ENCODE data around the gene TFCP2.

TFCP2 gene

DNA sequence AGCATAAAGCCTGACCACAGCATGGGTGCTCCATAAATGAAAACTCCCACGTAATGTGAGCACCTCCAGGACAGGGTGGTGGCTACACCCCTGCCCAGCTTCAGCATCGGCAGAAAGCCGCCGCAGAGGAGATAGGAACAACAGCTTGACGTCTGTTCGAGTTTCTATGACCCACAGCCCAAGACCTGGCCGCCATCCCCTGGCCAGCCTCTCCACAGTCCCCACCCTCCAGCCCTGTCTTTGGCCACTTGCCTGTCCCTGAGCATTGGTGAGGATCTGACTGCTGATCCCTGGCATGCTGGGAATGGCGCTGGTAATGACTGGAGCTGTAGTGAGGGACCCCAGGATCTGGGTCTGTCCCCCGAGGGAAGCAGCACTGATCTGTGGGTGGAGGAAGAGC lies 23.6 kb upstream of the TFCP2 start:
- no peak for DNase-seq

GRCh38 chr12:51195841-51196240 lies 22.9 kb upstream of the TFCP2 start:
- DNase-seq, result no peak

DNA sequence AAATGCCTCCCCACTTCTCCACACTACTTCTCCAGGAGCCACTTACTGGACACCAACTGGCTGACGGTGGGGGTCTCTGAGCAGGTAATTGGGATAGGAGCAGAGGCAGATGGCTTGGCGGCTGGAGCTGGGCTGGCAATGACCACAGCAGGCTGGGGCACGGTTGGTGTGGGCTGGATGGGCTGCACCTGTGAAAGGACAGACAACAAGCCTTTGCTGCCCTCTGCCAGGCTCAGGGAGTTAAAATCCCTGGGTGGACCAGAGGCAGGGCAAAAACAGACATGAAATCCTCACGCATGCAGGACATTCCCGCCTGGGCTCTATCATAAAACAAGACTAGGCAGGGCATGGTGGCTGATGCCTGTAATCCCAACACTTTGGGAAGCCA lies 19.3 kb upstream of the TFCP2 start:
- DNase-seq, result no peak

DNA sequence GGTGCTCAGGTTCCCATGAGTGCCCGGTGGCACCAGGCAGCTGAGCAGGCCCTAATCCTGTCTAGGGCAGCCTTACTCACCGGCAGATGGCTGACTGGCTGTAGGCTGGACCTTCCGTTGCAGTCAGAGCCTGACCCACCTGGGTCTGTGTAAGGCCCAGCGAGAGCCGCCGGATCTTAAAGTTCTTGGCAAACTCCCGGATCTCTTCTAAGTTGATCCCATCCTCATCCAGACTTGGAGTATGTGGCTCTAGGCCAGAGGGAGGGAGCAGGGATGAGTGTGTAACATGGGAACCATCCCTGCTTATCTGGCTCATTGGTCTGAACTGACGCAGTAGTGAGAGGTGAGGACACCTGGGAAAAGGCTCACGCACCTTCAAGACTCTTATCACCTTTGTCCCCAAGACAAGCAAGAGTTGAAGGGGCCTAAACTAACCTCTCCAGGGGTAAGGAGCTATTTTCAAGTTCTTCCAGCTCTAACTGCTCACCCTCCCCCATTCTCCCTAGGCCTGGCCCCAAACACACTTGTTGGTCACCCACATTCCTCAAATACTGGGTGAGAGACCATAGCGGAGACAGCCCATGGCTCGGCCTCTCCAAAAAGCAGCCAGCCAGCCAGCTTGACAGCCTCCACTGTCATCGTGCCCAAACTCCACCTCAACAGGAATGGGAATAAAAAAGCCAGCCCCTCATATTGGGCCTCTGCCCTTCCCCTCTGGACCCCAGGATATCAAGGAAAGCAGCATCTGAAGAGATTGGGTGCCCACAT lies 18.8 kb upstream of the TFCP2 start:
- no peak for DNase-seq

GRCh38 chr12:51190820-51191219 lies 17.9 kb upstream of the TFCP2 start:
- DNase-seq, result no peak

DNA sequence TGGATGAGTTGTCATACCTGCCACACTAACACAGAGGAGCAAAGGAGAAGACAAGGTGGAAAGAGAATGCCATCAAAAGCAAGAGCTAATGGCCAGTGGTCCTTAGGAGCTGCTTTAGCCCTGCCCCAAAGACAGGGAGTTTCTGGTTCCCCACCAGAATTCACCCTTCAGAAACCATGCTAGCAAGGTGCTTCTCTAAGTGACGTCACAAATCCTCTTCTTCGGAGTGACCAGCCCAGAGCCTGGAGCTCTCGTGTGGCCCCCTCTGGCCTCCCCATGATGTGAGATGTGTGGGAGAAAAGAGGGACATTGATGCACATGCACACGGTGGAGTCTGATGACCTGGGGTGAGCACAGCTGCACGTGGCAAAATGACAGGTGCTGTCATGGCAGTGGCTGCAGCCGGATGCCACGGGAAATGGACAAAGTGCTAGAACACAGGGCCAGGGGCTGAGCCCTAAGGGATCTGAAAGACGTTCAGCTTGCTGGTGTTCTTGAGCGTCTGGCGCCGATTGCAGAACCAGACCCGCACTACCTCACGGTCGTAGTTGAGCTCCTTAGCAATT lies 16.9 kb upstream of the TFCP2 start:
- no peak for DNase-seq

DNA sequence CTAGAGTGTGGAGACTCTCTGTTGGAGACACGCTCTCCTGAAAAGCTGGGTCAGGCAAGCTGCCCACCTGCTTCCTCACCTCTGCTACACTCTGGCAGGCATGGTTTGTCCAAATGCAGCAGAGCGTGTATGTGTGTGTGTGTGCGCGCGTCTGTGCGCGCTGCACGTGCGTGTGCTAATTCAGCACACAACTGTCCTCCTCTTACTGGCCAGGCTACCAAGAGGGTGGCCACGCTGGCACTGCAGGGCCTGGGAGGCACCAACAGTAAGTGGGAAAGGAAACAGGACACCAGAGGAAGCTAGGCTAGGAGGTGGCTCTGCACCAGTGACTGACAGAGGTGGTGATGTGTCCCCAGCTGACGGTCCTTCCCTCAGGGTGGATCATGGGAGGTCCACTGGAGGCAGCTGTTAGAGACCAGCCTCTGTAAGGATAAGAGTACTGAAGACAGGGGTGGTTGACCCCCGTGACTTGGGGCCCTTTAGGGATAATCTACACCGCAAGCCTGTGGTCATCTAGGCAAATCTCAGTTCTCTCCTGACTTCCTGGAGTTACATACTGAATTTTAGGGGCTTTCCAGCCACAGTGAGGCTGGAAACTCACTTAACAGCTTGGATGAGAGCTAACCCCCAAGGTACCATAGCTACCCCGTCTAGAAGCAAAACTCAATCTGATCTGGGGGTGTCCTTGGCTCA lies 15.6 kb upstream of the TFCP2 start:
- no peak for DNase-seq

GRCh38 chr12:51187370-51187987 lies 14.5 kb upstream of the TFCP2 start:
- DNase-seq, result peak; percentile 36

GRCh38 chr12:51186465-51187085 lies 13.6 kb upstream of the TFCP2 start:
- DNase-seq, result no peak

GRCh38 chr12:51185171-51185717 lies 12.3 kb upstream of the TFCP2 start:
- no peak for DNase-seq

DNA sequence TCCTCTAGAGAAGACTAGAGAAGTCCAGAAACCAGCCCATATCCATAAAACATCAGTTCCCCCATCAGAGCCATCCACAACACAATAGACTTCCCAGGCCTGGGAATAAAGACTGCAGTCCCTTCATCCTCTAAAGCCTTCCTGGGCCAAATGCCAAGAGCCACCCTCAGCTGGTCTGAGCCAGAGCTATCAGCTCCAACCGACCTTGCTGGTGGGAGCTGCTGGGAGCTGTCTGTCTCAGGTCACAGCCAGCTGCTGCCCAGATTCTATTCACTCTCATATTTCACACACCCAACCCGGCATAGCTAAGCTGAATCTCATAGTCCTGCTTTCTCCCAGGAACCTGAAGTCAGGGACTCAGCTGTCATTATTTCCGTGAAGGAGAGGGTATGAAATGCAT lies 10.9 kb upstream of the TFCP2 start:
- DNase-seq, result peak; percentile 85

GRCh38 chr12:51183349-51183748 lies 10.4 kb upstream of the TFCP2 start:
- DNase-seq, result no peak

DNA sequence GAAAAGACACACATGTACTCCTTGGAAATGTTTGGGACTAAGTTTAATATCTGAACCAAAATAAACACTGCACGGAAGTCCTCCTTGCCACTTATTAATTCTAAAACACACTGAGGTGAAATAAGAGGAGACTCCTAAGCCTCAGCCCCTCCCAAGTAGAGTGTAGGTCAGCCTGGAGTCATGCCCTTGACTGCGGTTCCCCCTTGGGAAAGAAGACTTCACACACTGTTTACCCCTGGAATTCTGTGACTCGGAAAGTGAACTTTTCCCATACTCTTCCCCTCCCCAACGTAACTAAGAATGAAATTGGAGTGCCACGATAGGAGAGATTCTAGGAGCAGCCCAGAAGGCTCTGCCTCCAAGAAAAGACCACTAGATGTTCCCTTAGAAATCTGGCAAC lies 8.6 kb upstream of the TFCP2 start:
- DNase-seq, result no peak

DNA sequence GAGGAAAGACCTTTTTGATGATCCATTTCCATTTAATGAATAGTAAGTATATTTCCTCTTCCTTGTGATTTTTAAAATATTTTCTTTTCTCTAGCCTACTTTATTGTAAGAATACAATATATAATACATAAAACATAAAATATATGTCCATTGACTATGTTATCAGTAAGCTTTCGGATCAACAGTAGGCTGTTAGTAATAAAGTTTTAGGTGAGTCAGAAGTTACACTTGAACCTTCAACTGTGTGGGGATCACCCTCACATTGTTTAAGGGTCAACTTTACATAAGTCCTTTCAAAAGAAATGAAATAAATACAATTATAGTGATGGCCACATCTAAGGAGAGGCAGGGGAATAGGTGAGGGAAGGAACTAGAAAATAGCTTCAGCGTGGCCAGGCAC lies 5.0 kb upstream of the TFCP2 start:
- no peak for DNase-seq

DNA sequence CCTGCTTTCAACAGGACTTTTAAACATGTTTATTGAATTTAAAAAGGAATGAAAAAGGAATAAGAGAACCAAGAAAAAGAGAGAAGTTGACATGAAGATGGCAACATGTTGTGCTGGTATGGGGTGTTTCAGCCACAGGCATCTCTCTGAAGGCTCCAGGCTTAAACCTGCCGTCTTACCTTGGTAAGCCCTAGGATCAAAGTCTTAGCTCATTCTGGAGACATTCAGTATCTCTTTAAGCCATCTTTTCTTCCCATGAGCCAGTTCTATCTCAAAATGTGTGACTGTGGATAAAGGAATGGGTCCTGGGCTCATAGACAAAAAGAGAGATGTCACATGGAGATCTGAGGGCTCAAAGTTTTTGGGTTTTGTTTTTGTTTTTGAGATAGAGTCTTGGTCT lies 1.6 kb upstream of the TFCP2 start:
- DNase-seq, result no peak

GRCh38 chr12:51171884-51172514 lies 936 bp downstream of the TFCP2 start:
- no peak for DNase-seq

- DNase-seq, result no peak
Observed at GRCh38 chr12:51163795-51164194, 9.1 kb downstream of the TFCP2 start.

DNA sequence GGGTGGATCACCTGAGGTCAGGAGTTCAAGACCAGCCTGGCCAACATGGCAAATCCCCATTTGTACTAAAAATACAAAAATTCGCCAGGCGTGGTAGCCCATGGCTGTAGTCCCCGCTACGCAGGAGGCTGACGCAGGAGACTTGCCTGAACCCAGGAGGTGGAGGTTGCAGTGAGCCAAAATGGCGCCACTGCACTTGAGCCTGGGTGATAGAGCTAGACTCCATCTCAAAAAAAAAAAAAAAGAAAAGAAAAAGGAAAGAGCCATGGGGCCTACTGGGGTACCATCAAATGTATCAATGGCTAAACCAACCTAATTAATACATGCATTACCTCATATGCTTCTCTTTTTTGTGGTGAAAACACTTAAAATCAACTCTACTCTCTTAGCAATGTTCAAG lies 10.7 kb downstream of the TFCP2 start:
- no peak for DNase-seq

GRCh38 chr12:51160814-51161459 lies 12.0 kb downstream of the TFCP2 start:
- no peak for DNase-seq

DNA sequence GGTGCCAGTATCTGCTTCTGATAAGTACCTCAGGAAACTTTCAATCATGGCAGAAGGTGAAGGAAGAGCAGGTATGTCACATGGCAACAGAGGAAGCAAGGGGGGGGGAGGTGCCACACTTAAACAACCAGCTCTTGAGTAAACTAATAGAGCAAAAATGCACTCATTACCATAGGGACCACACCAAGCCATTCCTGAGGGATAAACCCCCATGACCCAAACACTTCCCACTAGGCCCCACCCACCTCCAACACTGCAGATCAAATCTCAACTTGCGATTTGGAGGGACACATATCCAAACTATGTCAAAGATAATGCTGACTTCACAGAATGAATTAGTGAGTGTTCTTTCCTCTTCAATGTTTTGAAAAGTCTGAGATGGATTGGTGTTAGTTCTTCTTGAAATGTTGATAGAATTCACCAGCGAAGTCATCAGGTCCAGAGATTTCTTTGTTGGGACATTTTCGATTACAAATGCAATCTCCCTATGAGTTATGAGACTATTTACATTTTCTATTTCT lies 16.6 kb downstream of the TFCP2 start:
- no peak for DNase-seq

DNA sequence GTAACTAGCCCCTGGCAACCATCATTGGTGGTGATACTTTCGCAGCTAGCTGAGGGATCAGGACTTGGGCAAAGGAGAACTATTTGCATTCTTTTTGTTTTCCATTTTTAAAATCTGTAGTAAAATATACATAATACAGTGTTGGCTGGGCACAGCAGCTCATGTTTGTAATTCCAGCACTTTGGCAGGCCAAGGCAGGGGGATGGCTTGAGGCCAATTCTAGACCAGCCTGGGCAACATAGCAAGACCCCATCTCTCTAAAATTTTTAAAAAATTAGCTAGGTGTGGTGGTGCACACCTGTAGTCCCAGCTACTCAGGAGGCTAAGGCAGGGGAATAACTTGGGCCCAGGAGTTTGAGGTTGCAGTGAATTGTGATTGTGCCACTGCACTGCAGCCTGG lies 20.0 kb downstream of the TFCP2 start:
- DNase-seq, result no peak

- DNase-seq, result no peak
Observed at GRCh38 chr12:51150777-51151176, 22.2 kb downstream of the TFCP2 start.
